Stimulated activated CD8-positive, alpha-beta memory T cell treated with anti-CD3 and anti-CD28 coated beads, Interleukin-7, amount 100 ng/mL, for 4 hours (primary cell): Measurements from ENCODE around the gene COL23A1.

Experiments
- DNase-seq, 2 donors: peaks; one replicate each; pipeline ENCODE4 v3.0.0-alpha.2; 2020; ENCODE audit warnings: low read depth in 2 of 2

The COL23A1 gene

GRCh38 chr5:178398901-178399700 lies 191.1 kb downstream of the COL23A1 start:
- DNase-seq, result no peak

DNA sequence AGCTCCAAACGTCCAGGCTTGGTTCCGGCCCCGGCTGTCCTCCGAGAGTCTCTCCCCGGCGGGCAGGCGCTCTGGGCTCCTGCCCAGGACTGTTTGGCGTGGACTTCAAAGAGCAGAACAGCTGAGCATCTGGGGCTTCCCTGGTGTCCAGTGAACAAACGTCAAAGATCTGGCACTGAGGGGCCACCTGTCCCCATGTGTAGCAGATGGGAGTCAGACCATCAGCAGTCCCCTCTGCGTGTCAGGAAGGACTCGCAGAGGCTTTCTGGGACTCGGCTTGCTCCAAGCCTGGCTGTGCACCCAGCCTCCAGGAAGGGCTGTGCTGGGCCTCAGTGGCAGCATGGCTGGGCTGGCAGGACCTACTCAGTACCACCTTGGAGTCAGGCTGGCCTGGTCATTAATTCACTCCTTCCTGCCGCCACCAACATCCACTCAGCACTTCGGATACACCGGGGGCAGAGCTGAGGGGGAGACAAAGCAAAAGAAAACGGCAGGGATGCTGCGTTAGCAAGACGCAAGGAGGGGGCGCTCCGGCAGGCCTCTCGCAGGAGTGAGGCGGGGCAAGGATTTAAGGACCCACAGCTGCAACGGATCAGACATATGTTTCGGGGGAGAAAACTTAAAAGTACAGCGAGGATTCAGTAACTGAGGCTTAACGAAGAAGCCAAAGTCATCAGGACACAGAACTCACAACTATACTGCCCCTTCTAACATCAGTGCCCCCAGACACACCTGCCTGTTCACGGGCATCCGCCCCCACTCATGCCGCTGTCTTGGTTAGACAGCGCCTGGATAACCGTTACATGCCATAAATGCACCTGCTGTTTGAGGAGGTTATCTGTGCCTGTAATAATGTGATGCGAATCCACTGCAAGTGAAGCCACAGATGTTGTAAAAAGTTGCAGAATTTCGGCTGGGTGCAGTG lies 193.1 kb downstream of the COL23A1 start:
- no peak for DNase-seq

DNA sequence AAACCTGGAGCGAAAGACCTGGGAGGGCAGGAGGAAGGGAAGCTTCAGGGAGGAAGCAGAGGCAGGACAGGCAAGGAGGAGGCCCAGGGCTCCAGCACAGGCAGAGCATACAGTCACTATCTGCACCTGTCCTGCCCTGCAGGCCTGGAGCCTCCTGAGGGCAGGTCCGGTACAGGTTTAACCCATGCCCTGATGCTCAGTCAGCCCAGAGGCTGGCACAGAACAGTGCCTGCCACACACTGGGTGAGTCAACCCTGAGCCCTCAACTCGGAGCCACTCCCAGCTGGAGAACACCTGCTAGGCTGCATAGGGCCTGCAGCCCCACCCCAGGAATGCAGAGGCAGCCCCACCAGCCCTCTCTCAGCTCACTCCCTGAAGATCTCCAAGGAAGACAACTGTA lies 196.1 kb downstream of the COL23A1 start:
- DNase-seq, result no peak

DNA sequence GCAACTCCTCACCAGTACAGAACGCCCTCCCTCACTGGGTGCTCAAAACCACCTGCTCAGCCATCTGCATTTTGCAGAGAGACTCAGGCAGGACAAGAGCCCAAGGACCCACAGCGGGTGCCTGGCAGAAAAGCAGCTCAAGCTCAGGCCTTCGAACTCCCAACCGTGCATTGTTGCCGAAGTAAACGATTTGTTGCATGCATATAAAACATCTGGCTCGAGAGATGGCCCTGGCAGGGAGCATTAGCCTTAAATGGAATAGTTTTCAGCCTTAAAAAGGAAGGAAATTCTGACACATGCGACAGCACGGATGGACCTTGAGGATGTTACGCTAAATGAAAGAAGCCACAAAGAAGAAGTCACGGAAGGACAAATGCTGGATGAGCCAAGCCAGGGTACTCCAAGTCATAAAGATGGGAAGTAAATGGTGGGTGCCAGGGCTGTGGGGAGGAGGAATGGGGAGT lies 197.2 kb downstream of the COL23A1 start:
- DNase-seq, result no peak

DNA sequence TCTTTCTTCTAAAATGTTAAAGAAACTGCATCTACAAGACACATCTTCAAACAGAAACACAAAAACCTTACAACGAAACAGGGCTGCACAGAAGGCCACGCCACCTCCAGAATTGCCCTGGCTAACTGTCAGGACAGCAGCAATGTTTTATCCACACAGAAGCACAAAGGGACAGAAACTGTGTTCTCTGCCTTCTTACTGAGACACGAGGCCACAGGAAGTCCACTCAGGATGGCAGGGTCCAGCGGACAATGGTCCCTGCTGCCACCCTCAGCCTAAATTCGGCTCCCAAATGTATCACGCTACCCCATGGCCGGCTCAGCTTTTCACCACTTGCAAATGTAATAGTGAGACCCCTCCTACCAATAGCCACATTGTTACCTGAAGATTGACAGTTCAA lies 197.8 kb downstream of the COL23A1 start:
- DNase-seq, result no peak

GRCh38 chr5:178391480-178391879 lies 198.7 kb downstream of the COL23A1 start:
- DNase-seq, result no peak

DNA sequence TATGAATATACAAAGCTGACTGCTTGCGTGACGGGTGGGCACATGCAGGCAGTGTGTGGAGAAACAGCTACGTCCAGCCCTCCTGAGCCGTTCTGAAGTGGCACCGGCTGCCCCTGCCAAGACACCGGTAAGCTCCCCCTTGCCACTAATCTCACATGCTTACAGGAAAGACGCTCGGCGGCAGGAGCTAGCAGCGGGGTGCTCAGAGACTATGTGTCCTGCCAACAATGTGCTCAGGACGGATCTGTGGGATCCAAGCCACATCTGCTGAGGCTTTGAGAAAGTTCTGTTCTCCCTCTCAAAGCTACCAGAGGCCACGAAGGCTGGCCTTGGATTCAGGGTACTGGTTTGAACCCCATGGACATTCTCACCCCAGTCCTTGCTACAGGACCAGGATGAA lies 200.4 kb downstream of the COL23A1 start:
- no peak for DNase-seq

- no peak for DNase-seq
Measured at GRCh38 chr5:178389026-178389729, 201.0 kb downstream of the COL23A1 start.

- no peak for DNase-seq
Measured at GRCh38 chr5:178388386-178389025, 201.7 kb downstream of the COL23A1 start.

DNA sequence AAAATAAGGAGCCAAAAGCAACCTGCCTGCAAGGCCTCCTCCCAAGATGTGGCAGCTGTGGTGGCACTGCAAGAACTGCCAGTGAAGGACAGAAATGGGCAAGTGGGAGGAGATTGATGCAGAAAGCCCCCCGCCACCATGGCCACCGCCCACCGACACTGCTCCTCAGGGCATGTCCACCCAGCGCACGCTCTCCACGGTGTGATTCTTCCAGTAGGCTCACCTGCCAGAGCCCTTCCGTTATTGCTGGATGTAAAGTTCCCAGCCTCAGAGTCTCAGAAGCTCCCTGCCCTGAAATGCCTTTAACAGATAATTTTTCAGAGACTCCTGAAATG lies 202.4 kb downstream of the COL23A1 start:
- DNase-seq, result no peak

GRCh38 chr5:178387061-178387855 lies 202.9 kb downstream of the COL23A1 start:
- no peak for DNase-seq

- no peak for DNase-seq
Measured at GRCh38 chr5:178386336-178386931, 203.8 kb downstream of the COL23A1 start.

- DNase-seq, result no peak
Measured at GRCh38 chr5:178385496-178385890, 204.7 kb downstream of the COL23A1 start.

GRCh38 chr5:178384816-178385495 lies 205.2 kb downstream of the COL23A1 start:
- no peak for DNase-seq

DNA sequence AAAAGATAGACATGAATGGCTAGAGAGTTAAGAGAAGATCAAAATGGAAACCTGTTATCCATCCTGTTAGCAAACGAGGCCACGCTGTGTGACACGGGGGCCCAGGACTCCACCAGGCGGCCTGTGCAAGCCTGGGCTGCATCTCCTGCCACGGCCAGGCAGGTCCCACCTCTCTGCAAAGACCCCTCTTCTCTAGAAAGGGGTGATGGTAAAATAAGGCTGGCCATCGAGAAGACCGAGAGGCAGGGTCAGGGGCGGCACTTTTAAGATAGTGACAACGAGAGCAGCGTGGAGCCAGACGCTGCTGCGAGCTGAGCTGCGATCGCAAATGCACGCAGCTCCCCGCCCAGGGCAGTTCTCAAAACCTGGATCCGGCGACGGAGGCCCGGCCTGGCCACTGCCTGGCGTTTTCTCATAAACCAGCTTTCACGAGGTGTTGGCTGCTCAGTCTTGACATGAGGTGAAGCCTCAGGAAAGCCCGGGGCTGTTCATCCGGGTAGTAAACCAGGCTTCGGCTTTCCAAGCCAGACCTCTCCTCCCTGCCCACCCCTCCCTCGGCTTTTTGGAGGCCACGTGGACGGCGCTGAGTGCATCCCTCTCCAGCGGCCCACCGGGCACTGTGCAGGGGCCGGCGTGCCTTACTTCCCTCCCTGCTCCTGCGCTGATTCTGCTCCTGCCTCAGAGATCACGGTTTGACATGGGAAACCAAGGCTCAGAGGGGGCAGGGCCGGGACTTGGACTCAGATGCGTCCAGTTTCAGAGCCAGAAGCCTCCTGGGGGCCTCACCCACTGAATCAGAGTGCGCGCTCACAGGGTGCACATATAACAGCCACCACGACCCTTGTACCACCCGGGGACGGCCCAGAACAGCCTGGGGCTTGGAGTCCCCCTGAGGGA lies 206.0 kb downstream of the COL23A1 start:
- no peak for DNase-seq

GRCh38 chr5:178383301-178383918 lies 206.8 kb downstream of the COL23A1 start:
- DNase-seq, result no peak

DNA sequence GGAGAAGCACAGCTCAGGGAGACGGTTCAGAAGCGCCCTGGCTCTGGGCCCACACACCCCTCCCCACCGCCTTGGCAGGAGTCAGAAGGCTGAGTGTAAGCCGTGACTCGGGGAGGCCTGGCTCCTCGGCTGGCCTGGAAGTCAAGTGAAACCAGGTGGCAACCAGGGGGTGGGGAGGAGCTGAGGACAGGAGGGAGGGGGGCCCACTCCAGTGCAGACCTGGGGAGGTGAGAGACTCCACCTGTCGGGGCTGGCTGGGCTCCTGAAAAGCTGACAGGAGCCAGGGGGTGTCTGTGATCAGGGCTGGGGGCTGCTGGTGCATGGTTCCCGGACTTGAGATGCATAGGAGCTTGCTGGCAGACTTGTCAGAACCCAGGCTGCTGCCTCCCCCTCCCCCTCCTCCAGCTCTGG lies 207.4 kb downstream of the COL23A1 start:
- no peak for DNase-seq

DNA sequence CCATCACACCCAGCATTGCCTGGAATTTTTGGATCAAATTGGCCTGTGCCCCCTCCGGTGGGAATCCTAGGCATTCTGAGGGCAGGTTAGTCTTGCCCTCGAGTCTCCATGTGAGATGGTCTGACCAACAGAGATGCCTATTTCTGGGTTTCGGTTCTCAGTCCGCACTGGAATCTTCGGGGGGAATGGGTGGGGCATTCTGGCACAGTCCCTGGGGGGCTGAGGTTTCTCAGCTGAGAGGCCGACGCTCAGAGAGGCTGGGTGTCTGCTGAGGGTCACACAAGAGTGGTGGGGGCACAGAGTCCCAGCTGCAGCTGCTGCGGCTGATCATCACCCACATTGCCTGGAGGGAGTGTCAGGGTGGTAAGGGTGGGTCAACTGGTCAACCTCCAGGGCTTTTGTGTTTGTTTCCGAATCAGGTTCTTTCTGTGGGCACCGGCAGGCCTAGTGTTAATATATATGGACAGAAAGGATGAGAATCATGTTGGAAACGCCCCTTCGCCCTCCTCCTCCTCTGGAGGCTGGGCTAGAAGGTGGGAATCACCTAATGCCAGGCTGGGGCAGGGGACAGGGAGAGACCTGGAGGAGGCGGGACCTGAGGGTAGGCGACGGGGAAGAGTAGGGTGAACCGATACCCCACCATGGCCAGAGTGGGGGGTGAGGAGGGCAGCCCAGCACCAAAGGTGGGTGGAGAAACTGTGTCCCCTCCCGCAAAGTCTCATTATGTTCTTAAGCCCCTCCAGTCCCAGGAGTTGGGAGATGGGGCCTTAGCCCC lies 208.1 kb downstream of the COL23A1 start:
- DNase-seq, result no peak
